Thoracic aorta (tissue), 2 donors: ENCODE results near the gene SHMT2. TPM values are rescaled to one million over a fixed set of nuclear protein-coding genes. Genes with fewer than 3 reads are reported as not detected.

ENCODE experiments used
- ATAC-seq: fragments of 150-250 bp; one replicate; pipeline ENCODE4 v1.8.0; 2017; ENCODE audit warnings: low read depth; ENCODE audit not compliant: insufficient number of reproducible peaks, low FRiP score
- DNase-seq: peaks from one replicate; pipeline ENCODE4 v3.0.0-alpha.2; 2020; ENCODE audit warnings: low spot score
- H3K27ac ChIP-seq, 2 donors: fragments of 200-600 bp; sonication (generic); 1 replicate in 1 of 2; 2 replicates in 1 of 2; pipeline ENCODE4 v1.5.1; 2016; ENCODE audit warnings: mild to moderate bottlenecking in 2 of 2, moderate library complexity in 2 of 2
- H3K27me3 ChIP-seq: fragments of 200-600 bp; sonication (generic); replicated peaks from 2 replicates; pipeline ENCODE4 v1.6.0; 2016; ENCODE audit warnings: mild to moderate bottlenecking; ENCODE audit not compliant: insufficient read depth
- H3K36me3 ChIP-seq: fragments of 200-600 bp; sonication (generic); one replicate; pipeline ENCODE4 v1.5.1; 2016
- H3K4me1 ChIP-seq, 2 donors: fragments of 200-600 bp; sonication (generic); 1 replicate in 1 of 2; 2 replicates in 1 of 2; pipeline versions ENCODE4 v1.5.1 to v1.6.0; 2016; ENCODE audit warnings: low read depth in 2 of 2, mild to moderate bottlenecking in 1 of 2; ENCODE audit not compliant: control insufficient read depth in 1 of 2
- H3K4me3 ChIP-seq: fragments of 200-600 bp; sonication (generic); 2 replicates; pipeline ENCODE4 v1.5.1; 2016; ENCODE audit warnings: mild to moderate bottlenecking
- H3K9me3 ChIP-seq: fragments of 200-600 bp; sonication (generic); 2 replicates; pipeline ENCODE4 v1.5.1; 2016
- total RNA-seq, 2 donors: library from RNA; depleted of rRNA; stranded (reverse); fragments of >200 nt; gene quantifications; one replicate each; pipeline versions ENCODE4 v1.1.0 to v1.2.3, GENCODE V29; 2016
- TF ChIP-seq, protein P1 (sequence below): fragments of 200-600 bp; sonication (generic); IDR thresholded peaks from one replicate; pipeline ENCODE4 v1.5.1; 2019; ENCODE audit warnings: antibody characterized with exemption

The SHMT2 gene
- total RNA-seq, 2 donors from 2014 or later: 57.3 to 60.4 TPM

GRCh38 chr12:57205186-57205585, 24.3 kb upstream of the SHMT2 start:
- DNase-seq: no peak
- Histone ChIP-seq H3K36me3 (peaks cover 95% of the 10 kb centered on the region), H3K4me1 (peaks cover 0 to 10% of the 10 kb centered on the region in 2 donors), H3K27me3 (no peaks in the 10 kb centered on the region), H3K4me3 (no peak overlapping the region), H3K9me3 (no peaks in the 10 kb centered on the region), H3K27ac (no peak overlapping the region)
- TF ChIP-seq, protein P1, sequence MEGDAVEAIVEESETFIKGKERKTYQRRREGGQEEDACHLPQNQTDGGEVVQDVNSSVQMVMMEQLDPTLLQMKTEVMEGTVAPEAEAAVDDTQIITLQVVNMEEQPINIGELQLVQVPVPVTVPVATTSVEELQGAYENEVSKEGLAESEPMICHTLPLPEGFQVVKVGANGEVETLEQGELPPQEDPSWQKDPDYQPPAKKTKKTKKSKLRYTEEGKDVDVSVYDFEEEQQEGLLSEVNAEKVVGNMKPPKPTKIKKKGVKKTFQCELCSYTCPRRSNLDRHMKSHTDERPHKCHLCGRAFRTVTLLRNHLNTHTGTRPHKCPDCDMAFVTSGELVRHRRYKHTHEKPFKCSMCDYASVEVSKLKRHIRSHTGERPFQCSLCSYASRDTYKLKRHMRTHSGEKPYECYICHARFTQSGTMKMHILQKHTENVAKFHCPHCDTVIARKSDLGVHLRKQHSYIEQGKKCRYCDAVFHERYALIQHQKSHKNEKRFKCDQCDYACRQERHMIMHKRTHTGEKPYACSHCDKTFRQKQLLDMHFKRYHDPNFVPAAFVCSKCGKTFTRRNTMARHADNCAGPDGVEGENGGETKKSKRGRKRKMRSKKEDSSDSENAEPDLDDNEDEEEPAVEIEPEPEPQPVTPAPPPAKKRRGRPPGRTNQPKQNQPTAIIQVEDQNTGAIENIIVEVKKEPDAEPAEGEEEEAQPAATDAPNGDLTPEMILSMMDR: no peak
- no peak for ATAC-seq

DNA sequence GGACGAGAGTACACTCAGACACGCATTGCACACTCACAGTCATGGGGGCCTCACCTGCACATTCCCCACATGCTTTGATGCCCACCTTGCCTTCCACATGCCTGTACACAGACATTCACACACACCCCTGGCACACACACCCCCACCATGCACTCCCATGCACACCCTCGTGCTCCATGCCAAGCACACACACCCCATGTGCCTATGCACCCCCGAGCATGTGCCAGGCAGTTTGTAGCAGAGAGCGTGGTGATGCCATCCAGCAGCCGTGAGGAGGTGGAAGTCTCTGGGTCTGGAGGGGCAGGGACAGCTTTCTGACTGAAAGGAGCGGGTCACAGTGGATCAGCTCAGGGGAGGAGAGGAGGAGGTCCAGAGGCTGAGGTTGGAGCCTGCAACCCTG, 23.6 kb upstream of the SHMT2 start:
- Histone ChIP-seq H3K36me3 (peaks cover 97% of the 10 kb centered on the region), H3K27me3 (no peaks in the 10 kb centered on the region), H3K27ac (no peak overlapping the region), H3K9me3 (no peaks in the 10 kb centered on the region), H3K4me3 (no peak overlapping the region), H3K4me1 (peaks cover 0 to 10% of the 10 kb centered on the region in 2 donors)
- TF ChIP-seq, protein P1: no peak
- ATAC-seq (no peak), DNase-seq (no peak)

GRCh38 chr12:57207731-57208630, 21.5 kb upstream of the SHMT2 start:
- Histone ChIP-seq H3K9me3 (no peaks in the 10 kb centered on the region), H3K27ac (peak overlapping the region; percentile 37 to 47), H3K4me1 (peaks cover 5 to 29% of the 10 kb centered on the region in 2 donors), H3K36me3 (peaks cover 87% of the 10 kb centered on the region), H3K27me3 (no peaks in the 10 kb centered on the region), H3K4me3 (no peak overlapping the region)
- TF ChIP-seq, protein P1: no peak
- DNase-seq (no peak), ATAC-seq (no peak)

- DNase-seq: no peak
- TF ChIP-seq, protein P1: no peak
- H3K27me3 ChIP-seq: no peaks in the 10 kb centered on the region
- H3K36me3 ChIP-seq: peaks cover 80% of the 10 kb centered on the region
- no peaks in the 10 kb centered on the region for H3K9me3 ChIP-seq
- H3K27ac ChIP-seq: peak overlapping the region; percentile 37 to 47
- H3K4me3 ChIP-seq: no peak overlapping the region
- ATAC-seq: no peak
- H3K4me1 ChIP-seq: peaks cover 6 to 33% of the 10 kb centered on the region in 2 donors
These were observed 20.8 kb upstream of the SHMT2 start for GRCh38 chr12:57208631-57209282.

- no peak for DNase-seq
- Histone ChIP-seq H3K4me3 (no peak overlapping the region), H3K27me3 (no peaks in the 10 kb centered on the region), H3K36me3 (peaks cover 68% of the 10 kb centered on the region), H3K9me3 (no peaks in the 10 kb centered on the region), H3K4me1 (peaks cover 6 to 44% of the 10 kb centered on the region in 2 donors), H3K27ac (no peak overlapping the region)
- ATAC-seq: no peak
- TF ChIP-seq, protein P1: no peak
These were observed 19.6 kb upstream of the SHMT2 start for GRCh38 chr12:57209916-57210315.
